ENCODE data around the gene DMRTA2.

DNA sequence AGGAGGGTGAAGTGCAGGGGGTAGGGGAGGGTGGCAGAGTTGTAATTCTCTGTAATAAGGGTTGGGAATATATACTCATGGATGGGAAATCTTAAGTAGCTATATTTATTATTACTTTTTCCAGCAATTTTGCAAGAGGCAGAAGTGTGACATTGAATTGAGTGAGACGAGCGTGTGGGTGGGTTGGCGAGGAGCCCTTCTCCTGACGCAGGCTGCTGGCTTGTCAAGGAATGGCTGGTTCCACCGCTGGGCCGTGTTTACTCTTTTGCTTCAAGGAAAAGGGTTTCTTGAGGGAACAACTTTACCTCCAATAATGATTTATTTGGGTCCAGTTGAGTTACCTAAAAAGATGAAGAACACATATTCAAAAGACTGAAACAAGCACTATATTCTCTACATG, 17.9 kb upstream of the DMRTA2 start:
- no peak for TF ChIP-seq GATA2 (IDR thresholded peaks at IDR 0.05; ENCODE audit: low read depth, low read length)
- TF ChIP-seq GATA3 (IDR thresholded peaks at IDR 0.05; ENCODE audit: low read depth, low read length), result no peak

All from SH-SY5Y (cell line).